H9 (cell line): ENCODE results near the gene TENM3. TPM values are rescaled to one million over a fixed set of nuclear protein-coding genes. Genes with fewer than 3 reads are reported as not detected.

Experiments
- DNase-seq: peaks from one replicate; pipeline ENCODE4 v3.0.0-alpha.2; 2017
- H2AFZ ChIP-seq: one replicate; pipeline ENCODE4 v1.6.1; 2013; ENCODE audit warnings: mild to moderate bottlenecking, low read length, control low read depth, moderate library complexity
- H2AK5ac ChIP-seq: 2 replicates; pipeline ENCODE4 v1.6.1; 2013; ENCODE audit warnings: low read length, control low read depth, mixed read lengths; ENCODE audit not compliant: insufficient read length
- H2BK120ac ChIP-seq: one replicate; pipeline ENCODE4 v1.6.1; 2013; ENCODE audit warnings: low read depth, mild to moderate bottlenecking, low read length, control low read depth, inconsistent platforms; ENCODE audit not compliant: poor library complexity, severe bottlenecking
- H2BK12ac ChIP-seq: 2 replicates; pipeline ENCODE4 v1.6.1; 2013; ENCODE audit warnings: low read length, control low read depth, mixed read lengths, low read depth; ENCODE audit not compliant: insufficient read length
- H2BK15ac ChIP-seq: 2 replicates; pipeline ENCODE4 v1.6.1; 2013; ENCODE audit warnings: low read depth, low read length, control low read depth
- H2BK20ac ChIP-seq: one replicate; pipeline ENCODE4 v1.6.1; 2013; ENCODE audit warnings: low read depth, mild to moderate bottlenecking, low read length, control low read depth, inconsistent platforms; ENCODE audit not compliant: poor library complexity, severe bottlenecking
- H2BK5ac ChIP-seq: 2 replicates; pipeline ENCODE4 v1.6.1; 2013; ENCODE audit warnings: low read length, control low read depth, mixed read lengths; ENCODE audit not compliant: insufficient read length
- H3K14ac ChIP-seq: 2 replicates; pipeline ENCODE4 v1.6.1; 2013; ENCODE audit warnings: low read length, control low read depth; ENCODE audit not compliant: insufficient read depth
- H3K18ac ChIP-seq: 2 replicates; pipeline ENCODE4 v1.6.1; 2013; ENCODE audit warnings: low read depth, mild to moderate bottlenecking, mixed read lengths, low read length, control low read depth; ENCODE audit not compliant: insufficient read length
- H3K23ac ChIP-seq: 2 replicates; pipeline ENCODE4 v1.6.1; 2013; ENCODE audit warnings: low read length, control low read depth, mixed read lengths, low read depth; ENCODE audit not compliant: insufficient read length
- H3K23me2 ChIP-seq: 2 replicates; pipeline ENCODE4 v1.6.1; 2013; ENCODE audit warnings: low read depth, mild to moderate bottlenecking, mixed read lengths, low read length, control low read depth; ENCODE audit not compliant: insufficient read length, poor library complexity, severe bottlenecking
- H3K27ac ChIP-seq: 2 replicates; pipeline ENCODE4 v1.5.1; 2013; ENCODE audit warnings: low read length, control low read depth, mixed read lengths, low read depth; ENCODE audit not compliant: insufficient read length
- H3K27me3 ChIP-seq: 2 replicates; pipeline ENCODE4 v1.6.1; 2013; ENCODE audit warnings: low read length, control low read depth, inconsistent platforms; ENCODE audit not compliant: insufficient read depth
- H3K4ac ChIP-seq: 2 replicates; pipeline ENCODE4 v1.6.1; 2013; ENCODE audit warnings: low read depth, mild to moderate bottlenecking, control low read depth, inconsistent platforms, low read length, moderate library complexity
- H3K4me1 ChIP-seq: 2 replicates; pipeline ENCODE4 v1.6.1; 2013; ENCODE audit warnings: low read length, control low read depth, inconsistent platforms; ENCODE audit not compliant: insufficient read depth
- H3K4me2 ChIP-seq: 2 replicates; pipeline ENCODE4 v1.6.1; 2013; ENCODE audit warnings: low read length, control low read depth, mixed read lengths; ENCODE audit not compliant: insufficient read length, insufficient read depth
- H3K56ac ChIP-seq: 2 replicates; pipeline ENCODE4 v1.6.1; 2013; ENCODE audit warnings: low read depth, mild to moderate bottlenecking, mixed read lengths, low read length, control low read depth; ENCODE audit not compliant: insufficient read length
- H3K79me1 ChIP-seq: 2 replicates; pipeline ENCODE4 v1.6.1; 2013; ENCODE audit warnings: low read depth, mild to moderate bottlenecking, moderate library complexity, low read length, control low read depth, inconsistent platforms; ENCODE audit not compliant: insufficient read depth, poor library complexity, severe bottlenecking
- H3K79me2 ChIP-seq: 2 replicates; pipeline ENCODE4 v1.6.1; 2013; ENCODE audit warnings: low read length, control low read depth, inconsistent platforms; ENCODE audit not compliant: insufficient read depth
- H3K9ac ChIP-seq: 2 replicates; pipeline ENCODE4 v1.6.1; 2013; ENCODE audit warnings: low read length, control low read depth, mixed read lengths; ENCODE audit not compliant: insufficient read length; ENCODE audit errors: extremely low read depth
- H3K9me3 ChIP-seq: one replicate; pipeline ENCODE4 v1.6.1; 2013; ENCODE audit warnings: low read depth, low read length, inconsistent platforms; ENCODE audit not compliant: control insufficient read depth
- H3T11ph ChIP-seq: one replicate; pipeline ENCODE4 v1.6.1; 2013; ENCODE audit warnings: mild to moderate bottlenecking, low read length, control low read depth, inconsistent platforms
- H4K20me1 ChIP-seq: one replicate; pipeline ENCODE4 v1.6.1; 2013; ENCODE audit not compliant: control insufficient read depth, insufficient read length, insufficient read depth
- H4K5ac ChIP-seq: 2 replicates; pipeline ENCODE4 v1.6.1; 2013; ENCODE audit warnings: low read depth, mild to moderate bottlenecking, mixed read lengths, low read length, control low read depth; ENCODE audit not compliant: insufficient read length
- H4K8ac ChIP-seq: replicated peaks from 2 replicates; pipeline ENCODE4 v1.6.1; 2013; ENCODE audit warnings: low read length, control low read depth, mixed read lengths, low read depth; ENCODE audit not compliant: insufficient read length
- H4K91ac ChIP-seq: 2 replicates; pipeline ENCODE4 v1.6.1; 2013; ENCODE audit warnings: low read depth, mild to moderate bottlenecking, moderate library complexity, mixed read lengths, low read length, control low read depth; ENCODE audit not compliant: insufficient read length
- H3K27ac Mint-ChIP-seq, 3 experiments: 2 replicates in 2 of 3; 3 replicates in 1 of 3; pipeline ENCODE4 v1.8.0; 2020 to 2021; ENCODE audit warnings: mixed read lengths in 3 of 3, mild to moderate bottlenecking in 1 of 3, moderate library complexity in 1 of 3
- H3K27me3 Mint-ChIP-seq: 2 replicates; pipeline ENCODE4 v1.8.0; 2021; ENCODE audit warnings: low read depth, mild to moderate bottlenecking, moderate library complexity, mixed read lengths
- H3K36me3 Mint-ChIP-seq, 3 experiments: 2 replicates in 2 of 3; 3 replicates in 1 of 3; pipeline ENCODE4 v1.8.0; 2020 to 2021; ENCODE audit warnings: low read depth in 3 of 3, mixed read lengths in 3 of 3; ENCODE audit not compliant: insufficient read depth in 1 of 3
- H3K4me1 Mint-ChIP-seq, 2 experiments: 2 replicates each; pipeline ENCODE4 v1.8.0; 2020; ENCODE audit warnings: mixed read lengths in 2 of 2
- H3K4me3 Mint-ChIP-seq, 2 experiments: 2 replicates in 1 of 2; 3 replicates in 1 of 2; pipeline ENCODE4 v1.8.0; 2020 to 2021; ENCODE audit warnings: mild to moderate bottlenecking in 2 of 2, mixed read lengths in 2 of 2, moderate library complexity in 1 of 2
- H3K9me3 Mint-ChIP-seq, 2 experiments: 2 replicates in 1 of 2; 3 replicates in 1 of 2; pipeline ENCODE4 v1.8.0; 2020; ENCODE audit warnings: mild to moderate bottlenecking in 2 of 2, mixed read lengths in 2 of 2, moderate library complexity in 1 of 2
- WGBS: extraction: QIAGEN DNeasy Blood & Tissue Kit; methylation state at CpG from one replicate; pipeline ENCODE4 v1.1.7; 2013; ENCODE audit warnings: missing lambda C conversion rate, low lambda C conversion rate, mixed read lengths; ENCODE audit not compliant: insufficient read length; ENCODE audit errors: extremely low coverage; 5-methylcytosine and 5-hydroxymethylcytosine counted together
- total RNA-seq: library from RNA; stranded (reverse); gene quantifications from 2 replicates; pipeline ENCODE4 v1.2.1, GENCODE V29; 2021
- TF ChIP-seq, protein P1 (sequence below): fragments of 200-600 bp; sonication (generic); conservative IDR thresholded peaks from 3 replicates; pipeline ENCODE4 v1.8.0; 2021; ENCODE audit warnings: antibody characterized with exemption, mild to moderate bottlenecking

The TENM3 gene
- total RNA-seq, 1 experiment from 2014 or later, result 49.6 TPM

DNA sequence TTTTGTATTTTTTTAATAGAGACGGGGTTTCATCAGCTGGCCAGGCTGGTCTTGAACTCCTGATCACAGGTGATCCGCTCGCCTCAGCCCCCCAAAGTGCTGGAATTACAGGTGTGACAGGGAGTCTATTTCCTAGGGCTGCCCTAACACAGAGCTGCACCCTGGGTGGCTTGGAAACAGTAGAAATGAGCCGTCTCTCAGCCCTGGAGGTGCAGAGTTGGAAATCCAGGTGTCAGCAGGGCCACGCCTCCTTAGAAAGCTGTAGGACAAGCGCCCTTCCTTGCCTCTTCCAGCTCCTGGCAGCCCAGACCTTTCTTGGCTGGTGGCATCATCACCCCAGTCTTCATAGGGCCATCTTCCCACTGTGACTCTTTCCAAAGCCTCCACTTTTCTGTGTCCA lies 602.4 kb downstream of the TENM3 start:
- no peak for DNase-seq
- peaks cover 4% of the 10 kb centered on the region in 2 experiments; a peak in 1 of 5 replicates for H3K9me3 Mint-ChIP-seq
- H3K27ac Mint-ChIP-seq, result no peak overlapping the region
- H3K23me2 ChIP-seq, result no peaks in the 10 kb centered on the region
- H3K14ac ChIP-seq, result no peak overlapping the region
- no peak overlapping the region for H2BK20ac ChIP-seq
- no peaks in the 10 kb centered on the region for H3K79me2 ChIP-seq
- no CpG with 5 or more reads among the region's 6 CpGs for WGBS
- no peak overlapping the region for H2BK120ac ChIP-seq
- H3K4me2 ChIP-seq, result no peak overlapping the region
- no peak overlapping the region for H3K27ac ChIP-seq
- H3K36me3 Mint-ChIP-seq, result 0 out of 7 replicates have a peak, but pooled peaks cover 0 to 5% (median 0%) of the 10 kb centered on the region in 3 experiments
- no peak overlapping the region for H4K91ac ChIP-seq
- H3K9me3 ChIP-seq, result no peaks in the 10 kb centered on the region
- H3K4me1 Mint-ChIP-seq, result peaks cover 20 to 23% of the 10 kb centered on the region in 2 experiments
- H3K79me1 ChIP-seq, result no peaks in the 10 kb centered on the region
- no peak overlapping the region for H3K23ac ChIP-seq
- H2BK12ac ChIP-seq, result no peak overlapping the region
- peaks cover 2% of the 10 kb centered on the region for H3K27me3 Mint-ChIP-seq
- TF ChIP-seq, protein P1, sequence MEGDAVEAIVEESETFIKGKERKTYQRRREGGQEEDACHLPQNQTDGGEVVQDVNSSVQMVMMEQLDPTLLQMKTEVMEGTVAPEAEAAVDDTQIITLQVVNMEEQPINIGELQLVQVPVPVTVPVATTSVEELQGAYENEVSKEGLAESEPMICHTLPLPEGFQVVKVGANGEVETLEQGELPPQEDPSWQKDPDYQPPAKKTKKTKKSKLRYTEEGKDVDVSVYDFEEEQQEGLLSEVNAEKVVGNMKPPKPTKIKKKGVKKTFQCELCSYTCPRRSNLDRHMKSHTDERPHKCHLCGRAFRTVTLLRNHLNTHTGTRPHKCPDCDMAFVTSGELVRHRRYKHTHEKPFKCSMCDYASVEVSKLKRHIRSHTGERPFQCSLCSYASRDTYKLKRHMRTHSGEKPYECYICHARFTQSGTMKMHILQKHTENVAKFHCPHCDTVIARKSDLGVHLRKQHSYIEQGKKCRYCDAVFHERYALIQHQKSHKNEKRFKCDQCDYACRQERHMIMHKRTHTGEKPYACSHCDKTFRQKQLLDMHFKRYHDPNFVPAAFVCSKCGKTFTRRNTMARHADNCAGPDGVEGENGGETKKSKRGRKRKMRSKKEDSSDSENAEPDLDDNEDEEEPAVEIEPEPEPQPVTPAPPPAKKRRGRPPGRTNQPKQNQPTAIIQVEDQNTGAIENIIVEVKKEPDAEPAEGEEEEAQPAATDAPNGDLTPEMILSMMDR, result no peak
- H2BK15ac ChIP-seq, result no peak overlapping the region
- H3K56ac ChIP-seq, result no peak overlapping the region
- H3K18ac ChIP-seq, result no peak overlapping the region
- no peaks in the 10 kb centered on the region for H4K20me1 ChIP-seq
- H3K9ac ChIP-seq, result no peak overlapping the region
- no peak overlapping the region for H3T11ph ChIP-seq
- H3K27me3 ChIP-seq, result no peaks in the 10 kb centered on the region
- H3K4me1 ChIP-seq, result no peaks in the 10 kb centered on the region
- no peak overlapping the region for H3K4me3 Mint-ChIP-seq
- no peak overlapping the region for H2BK5ac ChIP-seq
- H2AK5ac ChIP-seq, result no peak overlapping the region
- no peak overlapping the region for H4K5ac ChIP-seq
- no peak overlapping the region for H2AFZ ChIP-seq
- H4K8ac ChIP-seq, result no peak overlapping the region
- H3K4ac ChIP-seq, result no peak overlapping the region
